IMR-90 (cell line): ENCODE measurements around the gene NADSYN1. TPM values are rescaled to one million over a fixed set of nuclear protein-coding genes. Genes with fewer than 3 reads are reported as not detected.

Experiments used
- ATAC-seq: fragments of 200-7000 bp; cut with Tn5 transposase; 2 replicates; pipeline ENCODE4 v1.9.1; 2020; ENCODE audit warnings: low read depth, mild to moderate bottlenecking, moderate library complexity
- BruUV-seq: library from RNA; stranded (reverse); fragments of 400-500 nt; replicated peaks from 2 replicates; lab custom pipeline; 2021; lab: Mats Ljungman, UMichigan
- CTCF ChIA-PET: fragments of 300-600 bp; formaldehyde crosslinking; extraction: SDS; loops from one replicate; lab custom pipeline; 2021; ENCODE audit warnings: antibody characterized with exemption; lab: Yijun Ruan, JAX
- POLR2A ChIA-PET: fragments of 300-600 bp; sonication (Branson Sonifier 250); formaldehyde crosslinking; loops from one replicate; lab custom pipeline; 2022; ENCODE audit warnings: antibody characterized with exemption; ENCODE audit not compliant: unreplicated experiment; lab: Charles Lee
- DNase-seq: peaks from one replicate; pipeline ENCODE4 v3.0.0; 2013
- H2AFZ ChIP-seq: replicated peaks from 2 replicates; pipeline ENCODE3; 2013; ENCODE audit warnings: low read length, mild to moderate bottlenecking; ENCODE audit not compliant: poor library complexity
- H2AK5ac ChIP-seq: 2 replicates; pipeline ENCODE4 v1.6.1; 2013; ENCODE audit warnings: low read depth, low read length, inconsistent platforms
- H2AK9ac ChIP-seq: replicated peaks from 2 replicates; pipeline ENCODE3; 2013; ENCODE audit warnings: mild to moderate bottlenecking, low read depth, low read length, moderate library complexity; ENCODE audit not compliant: poor library complexity
- H2BK120ac ChIP-seq: 2 replicates; pipeline ENCODE4 v1.6.1; 2013; ENCODE audit warnings: low read depth, low read length, inconsistent platforms
- H2BK15ac ChIP-seq: 3 replicates; pipeline ENCODE4 v1.6.1; 2013; ENCODE audit warnings: low read depth, low read length, inconsistent platforms
- H2BK20ac ChIP-seq: 2 replicates; pipeline ENCODE4 v1.6.1; 2013; ENCODE audit warnings: low read depth, mild to moderate bottlenecking, inconsistent platforms, low read length, moderate library complexity
- H2BK5ac ChIP-seq: 2 replicates; pipeline ENCODE4 v1.6.1; 2013; ENCODE audit warnings: mild to moderate bottlenecking, low read depth, low read length, inconsistent platforms; ENCODE audit not compliant: poor library complexity, severe bottlenecking
- H3K14ac ChIP-seq: replicated peaks from 2 replicates; pipeline ENCODE4 v1.6.1; 2013; ENCODE audit warnings: low read depth, low read length, inconsistent platforms
- H3K18ac ChIP-seq: 2 replicates; pipeline ENCODE4 v1.6.1; 2013; ENCODE audit warnings: low read depth, low read length, control low read depth
- H3K23ac ChIP-seq: 2 replicates; pipeline ENCODE4 v1.6.1; 2013; ENCODE audit warnings: low read depth, low read length, inconsistent platforms
- H3K27ac ChIP-seq: 2 replicates; pipeline ENCODE4 v1.5.1; 2013; ENCODE audit warnings: mild to moderate bottlenecking, control low read depth, low read length; ENCODE audit not compliant: insufficient read depth
- H3K27me3 ChIP-seq: 2 replicates; pipeline ENCODE4 v1.6.1; 2013; ENCODE audit warnings: low read length; ENCODE audit not compliant: control insufficient read depth, insufficient read depth
- H3K36me3 ChIP-seq: 2 replicates; pipeline ENCODE4 v1.6.1; 2013; ENCODE audit warnings: low read length, mixed read lengths; ENCODE audit not compliant: control insufficient read depth, insufficient read depth
- H3K4ac ChIP-seq: 2 replicates; pipeline ENCODE4 v1.6.1; 2013; ENCODE audit warnings: low read depth, low read length, inconsistent platforms
- H3K4me1 ChIP-seq: 2 replicates; pipeline ENCODE4 v1.6.1; 2013; ENCODE audit warnings: low read length, mixed read lengths; ENCODE audit not compliant: control insufficient read depth, insufficient read depth
- H3K4me2 ChIP-seq: 2 replicates; pipeline ENCODE4 v1.6.1; 2013; ENCODE audit warnings: low read depth, mild to moderate bottlenecking, control low read depth, low read length, moderate library complexity
- H3K4me3 ChIP-seq: 2 replicates; pipeline ENCODE4 v1.5.1; 2013; ENCODE audit warnings: low read depth, mild to moderate bottlenecking, control low read depth, low read length, moderate library complexity; ENCODE audit not compliant: insufficient read depth
- H3K56ac ChIP-seq: 2 replicates; pipeline ENCODE4 v1.6.1; 2013; ENCODE audit warnings: low read length, inconsistent platforms; ENCODE audit not compliant: insufficient read depth; ENCODE audit errors: extremely low read depth
- H3K79me1 ChIP-seq, 2 experiments: 2 replicates each; pipeline ENCODE4 v1.6.1; 2013; ENCODE audit warnings: low read length in 2 of 2, inconsistent platforms in 1 of 2, low read depth in 1 of 2
- H3K9ac ChIP-seq: 2 replicates; pipeline ENCODE4 v1.6.1; 2013; ENCODE audit warnings: low read depth, low read length, control low read depth
- H3K9me1 ChIP-seq: 2 replicates; pipeline ENCODE4 v1.6.1; 2013; ENCODE audit warnings: low read length, inconsistent platforms; ENCODE audit not compliant: insufficient read depth
- H3K9me3 ChIP-seq: 2 replicates; pipeline ENCODE4 v1.6.1; 2013; ENCODE audit warnings: low read length; ENCODE audit not compliant: control insufficient read depth, insufficient read depth
- H4K20me1 ChIP-seq: 2 replicates; pipeline ENCODE4 v1.6.1; 2013; ENCODE audit warnings: low read length, inconsistent platforms; ENCODE audit not compliant: insufficient read depth
- H4K5ac ChIP-seq: 2 replicates; pipeline ENCODE4 v1.6.1; 2013; ENCODE audit warnings: mild to moderate bottlenecking, low read depth, low read length, control low read depth
- H4K8ac ChIP-seq, 2 experiments: 2 replicates each; pipeline ENCODE4 v1.6.1; 2013; ENCODE audit warnings: low read depth in 2 of 2, low read length in 2 of 2, control low read depth in 1 of 2, inconsistent platforms in 1 of 2
- H4K91ac ChIP-seq: 2 replicates; pipeline ENCODE4 v1.6.1; 2013; ENCODE audit warnings: low read depth, low read length, inconsistent platforms; ENCODE audit not compliant: insufficient read depth
- BHLHE40 ChIP-seq: fragments of 150-350 bp; IDR thresholded peaks from 2 replicates; pipeline ENCODE4 v1.6.1; 2016; ENCODE audit warnings: mild to moderate bottlenecking, low read depth, low read length
- CEBPB ChIP-seq: IDR thresholded peaks from 2 replicates; pipeline ENCODE4 v1.6.1; 2012; ENCODE audit warnings: low read depth, low read length, improper control_type of control experiment
- CTCF ChIP-seq: conservative IDR thresholded peaks from 2 replicates; pipeline ENCODE4 v1.5.1; 2012; ENCODE audit warnings: mild to moderate bottlenecking, low read depth, low read length, improper control_type of control experiment
- FOS ChIP-seq: fragments of 150-350 bp; IDR thresholded peaks from 2 replicates; pipeline ENCODE4 v1.6.1; 2016; ENCODE audit warnings: low read depth, low read length
- MAZ ChIP-seq: IDR thresholded peaks from 2 replicates; pipeline ENCODE4 v1.6.1; 2012; ENCODE audit warnings: low read depth, mild to moderate bottlenecking, low read length, improper control_type of control experiment, moderate library complexity, borderline replicate concordance
- MXI1 ChIP-seq: IDR thresholded peaks from 2 replicates; pipeline ENCODE4 v1.6.1; 2012; ENCODE audit warnings: low read depth, mild to moderate bottlenecking, low read length, moderate library complexity, borderline replicate concordance
- NFE2L2 ChIP-seq: fragments of 150-350 bp; IDR thresholded peaks from 2 replicates; pipeline ENCODE4 v1.6.1; 2016; ENCODE audit warnings: low read depth, mild to moderate bottlenecking, low read length
- POLR2A ChIP-seq: IDR thresholded peaks from 2 replicates; pipeline ENCODE4 v1.6.1; 2012; ENCODE audit warnings: mild to moderate bottlenecking, low read depth, low read length
- RFX5 ChIP-seq: IDR thresholded peaks from 2 replicates; pipeline ENCODE4 v1.8.0; 2012; ENCODE audit warnings: low read depth, mild to moderate bottlenecking, low read length, moderate library complexity
- SMC3 ChIP-seq: fragments of 150-350 bp; IDR thresholded peaks from 2 replicates; pipeline ENCODE4 v1.6.1; 2016; ENCODE audit warnings: low read depth, mild to moderate bottlenecking, antibody characterized with exemption, low read length, moderate library complexity
- WGBS, 2 experiments: methylation state at CpG; one replicate each; pipeline versions ENCODE4 v1.1.5 to v1.1.7; 2013; ENCODE audit warnings: missing lambda C conversion rate in 2 of 2; ENCODE audit not compliant: insufficient read length in 1 of 2; ENCODE audit errors: extremely low coverage in 2 of 2; 5-methylcytosine and 5-hydroxymethylcytosine counted together
- dilution Hi-C: fragments of 300-500 bp; cut with HindIII; formaldehyde crosslinking; loops from one replicate; pipeline ENCODE4 v1.14.3; 2018; ENCODE audit warnings: low sequenced_read_pairs; ENCODE audit not compliant: unreplicated experiment
- in situ Hi-C: fragments of 300-500 bp; cut with MboI; formaldehyde crosslinking; loops from 3 replicates; pipeline ENCODE4 v1.14.3; 2019; ENCODE audit warnings: low sequenced_read_pairs, inconsistent platforms, mixed read lengths
- intact Hi-C: fragments of 100-400 bp; cut with micrococcal nuclease; formaldehyde crosslinking; loops from 2 replicates; pipeline ENCODE4 v1.10.0; 2022
- polyA plus RNA-seq, 3 experiments: library from polyadenylated mRNA; depleted of rRNA; stranded (reverse); fragments of >200 nt; gene quantifications; 2 replicates each; pipeline ENCODE4 v1.2.3, GENCODE V29; 2012; ENCODE audit warnings: low replicate concordance in 1 of 3
- total RNA-seq: library from RNA; depleted of rRNA; stranded (reverse); fragments of >200 nt; gene quantifications from 2 replicates; pipeline ENCODE4 v1.2.3, GENCODE V29; 2012

Gene NADSYN1
- total and polyA plus RNA-seq, 2 of the 4 experiments (the other 2 are of a cell fraction): 69.5 to 70.4 TPM

- in situ Hi-C loops: no loop called here
- no peak overlapping the region for H2AK5ac ChIP-seq
- no peak overlapping the region for H4K5ac ChIP-seq
- no peak overlapping the region for H3K4me3 ChIP-seq
- H2AK9ac ChIP-seq: no peak overlapping the region
- no peak overlapping the region for H2BK20ac ChIP-seq
- no peaks in the 10 kb centered on the region for H3K9me3 ChIP-seq
- H3K56ac ChIP-seq: no peak overlapping the region
- dilution Hi-C loops: no loop called here
- no peak overlapping the region for H3K4ac ChIP-seq
- CTCF ChIA-PET: no interaction called here
- ATAC-seq: no peak
- WGBS, 2 experiments: 96% methylated on average over 10 of the region's 14 CpGs; no CpG with 5 or more reads in 1 of the 2 experiments
- no peak overlapping the region for H2BK15ac ChIP-seq
- no peak overlapping the region for H4K91ac ChIP-seq
- H3K4me2 ChIP-seq: no peak overlapping the region
- TF ChIP-seq SMC3 (no peak), POLR2A (no peak), BHLHE40 (no peak), RFX5 (no peak), NFE2L2 (no peak), CEBPB (no peak), MXI1 (no peak), MAZ (no peak), FOS (no peak), CTCF (no peak)
- no peak overlapping the region for H3K18ac ChIP-seq
- peaks cover 5% of the 10 kb centered on the region; the same call in 1 of the 2 replicates for H3K9me1 ChIP-seq
- H3K14ac ChIP-seq: no peak overlapping the region
- H3K27ac ChIP-seq: no peak overlapping the region
- no peaks in the 10 kb centered on the region for H4K20me1 ChIP-seq
- H3K23ac ChIP-seq: no peak overlapping the region
- no peak overlapping the region for H2BK5ac ChIP-seq
- no peaks in the 10 kb centered on the region for H3K4me1 ChIP-seq
- no peaks in the 10 kb centered on the region for H3K79me1 ChIP-seq
- no peak for DNase-seq
- intact Hi-C loops: no loop called here
- peaks cover 71% of the 10 kb centered on the region for H3K36me3 ChIP-seq
- no peak overlapping the region for H2BK120ac ChIP-seq
- no peak overlapping the region for H4K8ac ChIP-seq
- no peak overlapping the region for H2AFZ ChIP-seq
- H3K27me3 ChIP-seq: no peaks in the 10 kb centered on the region
- no TSS peak for BruUV-seq
- POLR2A ChIA-PET: no interaction called here
- H3K9ac ChIP-seq: no peak overlapping the region
Observed at GRCh38 chr11:71473793-71474080, 20.7 kb downstream of the NADSYN1 start.
